Sigmoid colon (tissue), 4 donors: ENCODE measurements around the gene ZNF407.

Experiments used
- CTCF ChIP-seq, 4 experiments: fragments of 450-650 bp in 3 of 4; fragments of 200-600 bp in 1 of 4; IDR thresholded peaks; one replicate each; pipeline ENCODE4 v1.5.1; 2016 to 2019; ENCODE audit warnings: antibody characterized with exemption in 4 of 4, mild to moderate bottlenecking in 3 of 4, moderate library complexity in 2 of 4
- POLR2A ChIP-seq, 2 donors: fragments of 450-650 bp; IDR thresholded peaks; one replicate each; pipeline ENCODE4 v1.6.1; 2016; ENCODE audit warnings: antibody characterized with exemption in 2 of 2, mild to moderate bottlenecking in 2 of 2, moderate library complexity in 2 of 2
- POLR2AphosphoS5 ChIP-seq, 4 donors: sonication (generic); formaldehyde crosslinking; IDR thresholded peaks; one replicate each; pipeline ENCODE4 v1.6.1; 2017; ENCODE audit warnings: antibody characterized with exemption in 4 of 4

GRCh38 chr18:74818516-74819175 lies 221.0 kb downstream of the ZNF407 start:
- TF ChIP-seq POLR2A (IDR thresholded peaks at IDR 0.05) = no peak
- no peak for TF ChIP-seq CTCF (IDR thresholded peaks at IDR 0.05)
- no peak for TF ChIP-seq POLR2AphosphoS5 (IDR thresholded peaks at IDR 0.05)
